NCI-H1694 (cell line): ENCODE data around the gene SH2D3A.
"Not testable (repeated sequence)": the region's sequence is repeated elsewhere in the genome, so short reads cannot be mapped to it uniquely, and the experiment has no call there.

Source experiments
- DNase-seq: peaks from one replicate; lab custom pipeline; 2025; lab: John Stamatoyannopoulos, UW

Gene SH2D3A

GRCh38 chr19:6719992-6720368 is 47.3 kb downstream of the SH2D3A start:
- no peak for DNase-seq

- no peak for DNase-seq
Measured at GRCh38 chr19:6719540-6719861, 47.7 kb downstream of the SH2D3A start.

GRCh38 chr19:6718741-6719539 is 48.3 kb downstream of the SH2D3A start:
- DNase-seq = no peak

GRCh38 chr19:6718111-6718740 is 49.0 kb downstream of the SH2D3A start:
- no peak for DNase-seq

- no peak for DNase-seq
Measured at GRCh38 chr19:6717441-6717971, 49.7 kb downstream of the SH2D3A start.

- no peak for DNase-seq
Measured at GRCh38 chr19:6717036-6717435, 50.2 kb downstream of the SH2D3A start.

DNA sequence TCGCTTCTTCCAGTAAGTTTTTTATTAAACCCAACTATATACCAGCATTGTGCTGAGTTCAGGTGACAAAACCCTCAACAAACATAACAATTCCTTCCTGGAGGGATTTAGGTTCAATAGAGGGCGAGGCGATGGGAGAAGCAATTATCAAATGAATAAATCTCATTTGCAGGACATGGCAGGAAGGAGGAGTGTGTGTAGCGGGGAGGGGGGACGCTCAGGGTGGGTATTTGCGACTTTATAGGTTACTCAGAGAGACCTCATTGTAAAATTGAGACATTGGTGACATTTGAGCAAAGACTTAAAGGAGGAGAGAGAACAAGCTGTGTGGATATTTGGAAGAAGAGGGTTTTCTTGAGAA is 50.6 kb downstream of the SH2D3A start:
- no peak for DNase-seq

DNA sequence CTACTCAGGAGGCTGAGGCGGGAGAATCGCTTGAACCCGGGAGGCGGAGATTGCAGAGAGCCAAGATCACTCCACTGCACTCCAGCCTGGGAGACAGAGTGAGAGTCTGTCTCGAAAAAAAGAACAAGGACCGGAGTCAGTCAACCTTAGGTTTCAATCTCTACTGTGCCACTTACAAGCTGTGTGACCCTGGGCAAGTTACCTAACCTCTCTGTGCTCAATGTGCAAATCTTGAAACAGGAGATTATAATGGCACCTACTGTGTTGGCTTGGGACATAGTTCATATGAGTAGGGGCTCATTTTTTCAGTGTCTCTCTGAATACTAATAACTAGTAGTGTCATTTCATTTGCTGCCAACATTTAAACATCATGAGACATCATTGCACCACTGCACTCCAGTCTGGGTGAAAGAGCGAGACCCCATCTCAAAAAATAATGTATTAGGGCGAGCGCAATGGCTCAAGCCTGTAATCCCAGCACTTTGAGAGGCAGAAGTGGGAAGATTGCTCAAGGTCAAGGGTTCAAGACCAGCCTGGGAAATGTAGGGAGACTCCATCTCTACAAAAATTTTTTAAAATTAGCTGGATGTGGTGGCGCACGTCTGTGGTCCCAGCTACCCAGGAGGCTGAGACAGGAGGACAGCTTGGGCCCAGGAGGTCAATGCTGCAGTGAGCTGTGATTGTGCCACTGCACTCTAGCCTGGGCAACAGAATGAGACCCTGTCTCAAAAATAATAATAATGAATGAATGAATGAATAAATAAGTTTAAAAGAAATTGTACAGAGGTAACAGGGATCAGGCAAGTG is 52.3 kb downstream of the SH2D3A start:
- no peak for DNase-seq

DNA sequence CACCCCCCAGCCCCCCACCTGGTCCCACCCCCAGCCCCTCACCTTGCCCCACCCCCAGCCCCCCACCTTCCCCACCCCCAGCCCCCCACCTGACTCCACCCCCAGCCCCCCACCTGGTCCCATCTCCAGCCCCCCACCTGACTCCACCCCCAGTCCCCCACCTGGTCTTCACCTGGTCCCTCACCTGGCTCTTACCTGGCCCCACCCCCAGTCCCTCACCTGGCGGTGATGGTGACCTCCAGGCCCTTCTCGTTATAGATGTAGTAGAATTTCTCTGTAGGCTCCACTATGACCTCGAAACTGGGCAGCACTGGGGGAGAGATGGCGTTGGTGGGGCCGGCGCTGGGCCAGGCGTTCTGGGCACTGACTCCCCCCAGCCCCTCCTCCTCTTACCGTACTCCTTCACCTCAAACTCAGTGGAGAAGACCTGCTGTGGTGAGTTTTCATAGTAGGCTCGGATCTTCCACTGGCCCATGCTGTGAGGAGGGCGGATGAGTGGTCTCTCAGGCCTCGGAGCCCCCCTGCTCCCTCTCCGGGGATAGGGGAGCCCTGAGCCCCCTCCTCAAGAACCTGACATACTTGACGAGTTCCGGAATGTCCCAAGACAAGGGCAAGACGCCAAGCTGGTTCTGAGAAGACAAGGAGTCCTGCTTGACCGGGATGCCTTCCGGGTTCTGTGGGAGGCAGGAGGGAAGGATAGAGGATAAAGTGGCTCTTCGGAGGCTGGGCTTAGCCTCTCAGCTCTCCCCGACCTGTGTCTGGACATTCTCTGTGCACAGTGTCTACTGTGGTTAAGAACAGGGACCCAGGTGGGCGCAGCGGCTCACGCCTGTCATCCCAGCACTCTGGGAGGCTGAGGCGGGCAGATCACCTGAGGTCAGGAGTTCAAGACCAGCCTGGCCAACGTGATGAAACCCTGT is 53.2 kb downstream of the SH2D3A start:
- no peak for DNase-seq

GRCh38 chr19:6712692-6713670 is 54.3 kb downstream of the SH2D3A start:
- DNase-seq = no peak

DNA sequence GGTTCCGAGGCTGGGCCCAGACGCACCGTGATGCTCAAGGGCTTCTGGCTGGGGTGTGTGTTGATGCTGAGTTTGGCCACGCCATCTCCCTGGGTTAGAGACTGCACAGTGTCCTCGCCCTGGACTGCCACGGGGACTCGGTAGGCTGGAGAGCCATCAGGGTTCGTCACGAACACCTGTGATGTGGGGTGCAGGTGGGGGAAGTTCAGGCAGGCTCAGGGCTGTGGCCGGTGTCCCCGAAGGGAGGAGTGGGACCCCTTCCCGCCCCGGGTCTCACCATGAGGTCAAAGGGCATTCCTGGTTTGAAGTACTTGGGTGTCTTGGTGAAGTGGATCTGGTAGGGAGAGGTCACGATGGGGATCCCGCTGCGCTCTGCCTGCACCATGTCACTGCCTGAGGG is 55.0 kb downstream of the SH2D3A start:
- no peak for DNase-seq

DNA sequence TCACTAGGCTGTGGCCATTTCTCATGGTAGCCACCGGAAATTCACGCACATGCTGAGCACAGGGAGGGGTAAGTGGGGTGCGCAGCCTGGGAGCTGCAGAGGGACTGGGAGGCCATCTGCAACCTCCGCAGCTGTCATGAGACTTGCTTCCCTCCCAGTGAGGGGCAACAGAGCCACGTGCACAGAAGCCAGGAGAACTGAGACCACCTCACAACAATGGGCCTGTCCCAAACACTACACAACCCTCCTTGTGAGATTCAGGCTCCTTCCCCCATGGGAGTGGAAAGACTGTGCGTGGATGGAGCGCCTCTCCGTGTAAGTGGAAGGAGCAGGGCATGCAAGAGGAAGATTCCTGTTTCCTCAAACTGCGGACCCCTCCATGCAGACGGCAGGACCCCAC is 55.6 kb downstream of the SH2D3A start:
- no peak for DNase-seq

GRCh38 chr19:6711078-6711361 is 56.2 kb downstream of the SH2D3A start:
- DNase-seq = no peak

DNA sequence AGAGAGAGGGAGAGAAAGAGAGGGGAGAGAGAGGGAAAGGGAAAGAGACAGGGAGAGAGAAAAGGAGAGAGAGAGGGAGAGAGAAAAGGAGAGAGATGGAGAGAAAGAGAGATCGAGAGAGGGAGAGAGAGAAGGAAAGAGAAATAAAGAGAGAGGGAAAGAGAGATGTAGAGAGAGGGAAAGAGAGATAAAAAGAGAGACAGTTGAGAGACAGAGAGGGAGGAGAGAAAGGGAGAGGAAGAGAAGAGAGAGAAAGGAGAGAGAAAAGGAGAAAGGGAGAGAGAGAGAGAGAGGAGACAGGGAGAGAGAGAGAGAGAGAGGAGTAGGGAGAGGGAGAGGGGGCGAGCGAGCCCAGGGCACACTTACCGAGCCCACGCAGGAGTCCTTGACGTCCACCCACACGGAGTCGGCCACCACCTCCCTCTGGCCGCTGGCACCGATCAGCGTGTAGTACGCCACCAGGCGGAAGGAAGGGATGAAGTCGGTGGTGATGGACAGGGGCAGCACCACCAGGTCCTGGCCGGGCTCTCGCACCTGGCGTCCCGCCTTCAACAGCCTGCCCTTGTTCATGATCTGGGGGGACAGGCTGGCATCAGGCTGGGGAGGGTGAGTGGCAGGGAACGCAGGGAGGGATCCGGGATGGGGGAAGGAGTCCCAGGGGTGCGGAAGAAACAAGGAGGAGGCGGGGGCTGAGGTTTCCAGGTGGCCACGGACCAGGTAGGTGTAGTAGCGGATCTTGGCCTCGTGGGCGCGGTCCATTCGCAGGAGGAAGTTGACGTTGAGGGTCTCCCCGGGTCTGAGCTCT is 56.8 kb downstream of the SH2D3A start:
- DNase-seq = no peak

- no peak for DNase-seq
Measured at GRCh38 chr19:6709549-6709948, 57.7 kb downstream of the SH2D3A start.

DNA sequence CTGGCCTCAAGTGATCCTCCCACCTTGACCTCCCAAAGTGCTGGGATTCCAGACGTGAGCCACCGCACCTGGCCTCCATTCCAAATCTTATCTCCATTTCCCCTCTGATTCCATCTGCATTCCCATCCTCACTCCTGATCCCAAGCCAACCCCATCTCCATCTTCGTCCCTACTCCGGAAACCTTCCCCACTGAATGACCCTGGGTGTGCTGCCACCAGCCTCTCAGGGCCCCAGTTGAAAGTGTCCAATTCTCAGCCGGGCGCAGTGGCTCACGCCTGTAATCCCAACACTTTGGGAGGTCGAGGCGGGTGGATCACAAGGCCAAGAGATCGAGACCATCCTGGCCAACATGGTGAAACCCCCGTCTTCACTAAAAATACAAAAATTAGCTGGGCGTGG is 58.3 kb downstream of the SH2D3A start:
- not testable (repeated sequence) for DNase-seq

- DNase-seq = no peak
Measured at GRCh38 chr19:6708346-6708745, 58.9 kb downstream of the SH2D3A start.

DNA sequence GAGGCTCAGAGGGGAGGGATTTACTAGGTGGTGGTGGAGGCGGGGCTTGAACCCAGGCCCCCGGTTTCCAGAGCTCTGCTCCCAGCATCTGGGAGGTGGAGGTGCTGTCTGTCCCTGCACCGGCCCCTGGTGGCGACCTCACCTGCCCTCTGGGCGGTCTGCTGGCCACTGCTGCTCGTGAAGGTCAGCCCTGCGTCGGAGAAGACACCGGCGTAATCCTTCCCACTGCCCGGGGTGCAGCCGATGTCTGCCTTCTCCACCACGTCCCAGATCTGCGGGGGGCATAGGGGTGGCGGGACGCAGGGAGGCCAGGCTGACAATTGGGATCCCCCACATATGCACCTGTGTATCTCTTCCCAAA is 59.6 kb downstream of the SH2D3A start:
- no peak for DNase-seq

- no peak for DNase-seq
Measured at GRCh38 chr19:6707011-6707657, 60.1 kb downstream of the SH2D3A start.

DNA sequence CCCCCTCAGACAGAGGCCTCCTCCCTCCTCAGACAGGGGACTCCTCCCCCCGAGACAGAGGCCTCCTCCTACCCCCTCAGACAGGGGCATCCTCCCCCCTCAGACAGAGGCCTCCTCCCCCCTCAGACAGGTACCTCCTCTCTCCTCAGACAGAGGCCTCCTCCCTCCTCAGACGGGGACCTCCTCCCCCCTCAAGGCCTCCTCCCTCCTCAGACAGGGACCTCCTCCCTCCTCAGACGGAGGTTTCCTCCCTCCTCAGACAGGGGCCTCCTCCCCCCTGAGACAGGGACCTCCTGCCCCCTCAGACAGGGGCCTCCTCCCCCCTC is 60.6 kb downstream of the SH2D3A start:
- no peak for DNase-seq
